SK-N-MC (cell line): ENCODE results near the gene GALR2.

Experiments
- EZH2 ChIP-seq: fragments of 200-600 bp; sonication (generic); IDR thresholded peaks from one replicate; pipeline ENCODE4 v1.6.1; 2017; ENCODE audit warnings: antibody characterized with exemption
- POLR2AphosphoS5 ChIP-seq: IDR thresholded peaks from 2 replicates; pipeline ENCODE4 v1.6.1; 2012; ENCODE audit warnings: mild to moderate bottlenecking, low read depth, low read length, borderline replicate concordance

DNA sequence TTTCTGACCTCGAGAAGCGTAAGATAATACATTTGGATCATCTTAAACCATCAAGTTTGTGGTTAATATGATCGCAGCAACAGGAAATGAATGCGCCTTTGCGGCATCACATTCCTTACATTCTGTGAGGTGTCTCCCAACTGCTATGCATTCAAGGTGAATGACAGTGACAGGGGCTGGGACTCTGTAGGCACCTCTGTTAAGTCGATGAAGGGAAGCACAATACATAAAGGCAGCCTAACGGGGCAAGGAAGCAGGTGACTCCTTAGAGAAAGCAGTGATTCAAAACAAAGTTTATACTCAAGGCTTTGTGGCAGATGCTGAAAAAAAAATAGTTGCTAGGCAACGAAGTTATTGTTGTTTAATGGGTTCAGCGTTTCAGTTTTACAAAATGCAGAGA lies 25.9 kb upstream of the GALR2 start:
- TF ChIP-seq POLR2AphosphoS5 (no peak), EZH2 (no peak)
